ENCODE data around the gene PNPLA6. TPM values are rescaled to one million over a fixed set of nuclear protein-coding genes. Genes with fewer than 3 reads are reported as not detected.
A peak's percentile ranks its signal among the peaks of the same experiment; 100 is the strongest.

PNPLA6 gene
- total RNA-seq, 1 donor from 2014 or later, result 147 TPM

GRCh38 chr19:7582446-7582845 lies 46.9 kb downstream of the PNPLA6 start:
- H3K9me3 Mint-ChIP-seq, result no peaks in the 10 kb centered on the region
- no peaks in the 10 kb centered on the region for H3K36me3 Mint-ChIP-seq (ENCODE audit: low read depth)
- intact Hi-C loops (cut with micrococcal nuclease), result no loop called here
- no peak for DNase-seq (ENCODE audit: low spot score)
- no peaks in the 10 kb centered on the region for H3K4me1 Mint-ChIP-seq (ENCODE audit: low read depth)
- no peak overlapping the region for H3K27ac Mint-ChIP-seq
- H3K4me3 Mint-ChIP-seq (ENCODE audit: low read depth), result no peak overlapping the region
- peaks cover 3% of the 10 kb centered on the region for H3K27me3 Mint-ChIP-seq (ENCODE audit: low read depth)

GRCh38 chr19:7589822-7590221 lies 54.3 kb downstream of the PNPLA6 start:
- Mint-ChIP-seq H3K4me1 (ENCODE audit: low read depth) (no peaks in the 10 kb centered on the region), H3K4me3 (ENCODE audit: low read depth) (no peak overlapping the region), H3K27ac (no peak overlapping the region), H3K27me3 (ENCODE audit: low read depth) (peaks cover 12% of the 10 kb centered on the region), H3K36me3 (ENCODE audit: low read depth) (no peaks in the 10 kb centered on the region), H3K9me3 (no peaks in the 10 kb centered on the region)
- DNase-seq (ENCODE audit: low spot score), result no peak
- intact Hi-C loops (cut with micrococcal nuclease), result no loop called here

DNA sequence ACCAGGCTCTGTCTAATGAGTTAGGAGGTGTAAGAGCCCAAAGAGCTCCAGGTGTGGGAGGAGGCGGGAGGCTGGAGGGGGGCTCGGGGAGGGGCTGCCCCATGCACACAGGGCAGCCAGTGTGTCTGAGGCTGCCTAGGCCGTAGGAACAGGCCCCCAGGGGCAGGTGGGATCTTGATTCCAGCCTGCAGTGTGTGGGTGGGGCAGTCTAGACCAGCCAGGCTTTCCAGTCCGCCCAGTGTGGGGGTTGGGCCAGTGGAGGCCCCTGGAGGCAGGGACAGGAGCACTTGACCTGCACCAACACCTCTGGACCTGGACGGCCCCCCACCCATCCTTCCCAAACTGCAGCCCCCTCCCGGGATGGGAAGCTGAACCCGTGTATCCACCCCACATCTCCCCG lies 54.7 kb downstream of the PNPLA6 start:
- Mint-ChIP-seq H3K4me1 (ENCODE audit: low read depth) (no peaks in the 10 kb centered on the region), H3K27ac (no peak overlapping the region), H3K27me3 (ENCODE audit: low read depth) (peaks cover 15% of the 10 kb centered on the region), H3K36me3 (ENCODE audit: low read depth) (no peaks in the 10 kb centered on the region), H3K4me3 (ENCODE audit: low read depth) (no peak overlapping the region), H3K9me3 (no peaks in the 10 kb centered on the region)
- DNase-seq (ENCODE audit: low spot score), result no peak
- intact Hi-C loops (cut with micrococcal nuclease), result no loop called here

DNA sequence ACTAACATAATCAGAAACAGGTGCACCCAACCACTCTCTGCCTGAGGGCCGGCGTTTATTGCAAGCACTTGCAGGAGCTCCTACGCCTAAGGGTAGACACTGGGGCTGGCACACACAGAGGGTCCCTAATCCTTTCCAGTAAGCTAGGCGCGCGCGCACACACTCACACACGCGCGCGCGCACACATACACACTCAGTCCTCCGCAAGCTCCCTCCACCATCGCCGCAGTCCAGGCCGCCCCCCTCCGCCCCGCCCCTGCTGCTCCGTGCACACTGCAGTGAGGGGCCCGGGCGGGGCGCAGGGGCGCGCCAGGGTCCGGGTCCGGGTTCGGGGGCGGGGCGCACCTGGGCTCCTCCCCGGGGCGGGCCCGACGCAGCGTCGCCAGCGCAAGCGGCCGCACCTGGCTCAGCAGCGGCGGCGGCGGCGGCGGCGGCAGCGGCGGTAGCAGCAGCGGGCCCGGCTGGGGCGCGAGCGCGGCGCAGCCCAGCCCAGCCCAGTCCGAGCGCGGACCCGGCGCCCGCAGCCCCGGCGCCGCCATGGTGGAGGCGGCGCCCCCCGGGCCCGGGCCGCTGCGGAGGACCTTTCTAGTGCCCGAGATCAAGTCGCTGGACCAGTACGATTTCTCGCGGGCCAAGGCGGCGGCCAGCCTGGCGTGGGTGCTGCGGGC lies 60.1 kb downstream of the PNPLA6 start, which contains the start of gene CAMSAP3:
Gene CAMSAP3 (plus strand): TSS at position 398 of the 668 bp plus-strand sequence. CDS start 140 bp downstream, at position 538.
- no peaks in the 10 kb centered on the region for H3K9me3 Mint-ChIP-seq
- no peaks in the 10 kb centered on the region for H3K36me3 Mint-ChIP-seq (ENCODE audit: low read depth)
- H3K27ac Mint-ChIP-seq, result no peak within 1 kb of the TSS
- H3K27me3 Mint-ChIP-seq (ENCODE audit: low read depth), result peaks cover 30% of the 10 kb centered on the region
- intact Hi-C loops (cut with micrococcal nuclease), result no loop called here
- H3K4me1 Mint-ChIP-seq (ENCODE audit: low read depth), result no peaks in the 10 kb centered on the region
- no peak for DNase-seq (ENCODE audit: low spot score)
- peak within 1 kb of the TSS; percentile 45 for H3K4me3 Mint-ChIP-seq (ENCODE audit: low read depth)

- no peak for DNase-seq (ENCODE audit: low spot score)
- H3K27me3 Mint-ChIP-seq (ENCODE audit: low read depth), result peaks cover 30% of the 10 kb centered on the region
- H3K9me3 Mint-ChIP-seq, result no peaks in the 10 kb centered on the region
- H3K27ac Mint-ChIP-seq, result no peak overlapping the region
- intact Hi-C loops (cut with micrococcal nuclease), result no loop called here
- H3K4me1 Mint-ChIP-seq (ENCODE audit: low read depth), result no peaks in the 10 kb centered on the region
- H3K4me3 Mint-ChIP-seq (ENCODE audit: low read depth), result peak overlapping the region; percentile 30
- no peaks in the 10 kb centered on the region for H3K36me3 Mint-ChIP-seq (ENCODE audit: low read depth)
These were observed 60.9 kb downstream of the PNPLA6 start for GRCh38 chr19:7596211-7596937.

- intact Hi-C loops (cut with micrococcal nuclease), result no loop called here
- Mint-ChIP-seq H3K4me1 (ENCODE audit: low read depth) (no peaks in the 10 kb centered on the region), H3K27ac (no peak overlapping the region), H3K4me3 (ENCODE audit: low read depth) (no peak overlapping the region), H3K36me3 (ENCODE audit: low read depth) (no peaks in the 10 kb centered on the region), H3K9me3 (no peaks in the 10 kb centered on the region), H3K27me3 (ENCODE audit: low read depth) (peaks cover 30% of the 10 kb centered on the region)
- DNase-seq (ENCODE audit: low spot score), result no peak
These were observed 62.2 kb downstream of the PNPLA6 start for GRCh38 chr19:7597689-7598088.

GRCh38 chr19:7598180-7598579 lies 62.7 kb downstream of the PNPLA6 start:
- intact Hi-C loops (cut with micrococcal nuclease), result no loop called here
- DNase-seq (ENCODE audit: low spot score), result no peak
- peaks cover 29% of the 10 kb centered on the region for H3K27me3 Mint-ChIP-seq (ENCODE audit: low read depth)
- H3K4me1 Mint-ChIP-seq (ENCODE audit: low read depth), result no peaks in the 10 kb centered on the region
- H3K4me3 Mint-ChIP-seq (ENCODE audit: low read depth), result no peak overlapping the region
- no peak overlapping the region for H3K27ac Mint-ChIP-seq
- H3K36me3 Mint-ChIP-seq (ENCODE audit: low read depth), result no peaks in the 10 kb centered on the region
- H3K9me3 Mint-ChIP-seq, result no peaks in the 10 kb centered on the region

DNA sequence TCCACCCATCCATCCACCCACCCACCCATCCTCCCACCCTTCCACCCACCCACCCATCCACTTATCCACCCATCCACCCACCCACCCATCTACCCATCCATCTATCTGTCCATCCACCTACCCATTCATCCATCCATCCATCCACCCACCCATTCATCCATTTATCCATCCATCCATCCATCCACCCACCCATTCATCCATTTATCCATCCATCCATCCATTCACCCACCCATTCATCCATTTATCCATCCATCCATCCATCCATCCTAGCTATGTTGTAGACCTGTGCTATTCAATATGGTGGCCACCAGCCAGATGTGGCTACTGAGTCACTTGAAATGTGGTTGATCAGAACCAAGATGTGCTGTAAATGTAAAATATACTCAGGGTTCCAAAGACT lies 65.2 kb downstream of the PNPLA6 start:
- DNase-seq (ENCODE audit: low spot score), result no peak
- H3K4me1 Mint-ChIP-seq (ENCODE audit: low read depth), result no peaks in the 10 kb centered on the region
- intact Hi-C loops (cut with micrococcal nuclease), result no loop called here
- H3K36me3 Mint-ChIP-seq (ENCODE audit: low read depth), result no peaks in the 10 kb centered on the region
- H3K27me3 Mint-ChIP-seq (ENCODE audit: low read depth), result peaks cover 13% of the 10 kb centered on the region
- H3K4me3 Mint-ChIP-seq (ENCODE audit: low read depth), result no peak overlapping the region
- peak overlapping the region; percentile 69 for H3K27ac Mint-ChIP-seq
- no peaks in the 10 kb centered on the region for H3K9me3 Mint-ChIP-seq

DNA sequence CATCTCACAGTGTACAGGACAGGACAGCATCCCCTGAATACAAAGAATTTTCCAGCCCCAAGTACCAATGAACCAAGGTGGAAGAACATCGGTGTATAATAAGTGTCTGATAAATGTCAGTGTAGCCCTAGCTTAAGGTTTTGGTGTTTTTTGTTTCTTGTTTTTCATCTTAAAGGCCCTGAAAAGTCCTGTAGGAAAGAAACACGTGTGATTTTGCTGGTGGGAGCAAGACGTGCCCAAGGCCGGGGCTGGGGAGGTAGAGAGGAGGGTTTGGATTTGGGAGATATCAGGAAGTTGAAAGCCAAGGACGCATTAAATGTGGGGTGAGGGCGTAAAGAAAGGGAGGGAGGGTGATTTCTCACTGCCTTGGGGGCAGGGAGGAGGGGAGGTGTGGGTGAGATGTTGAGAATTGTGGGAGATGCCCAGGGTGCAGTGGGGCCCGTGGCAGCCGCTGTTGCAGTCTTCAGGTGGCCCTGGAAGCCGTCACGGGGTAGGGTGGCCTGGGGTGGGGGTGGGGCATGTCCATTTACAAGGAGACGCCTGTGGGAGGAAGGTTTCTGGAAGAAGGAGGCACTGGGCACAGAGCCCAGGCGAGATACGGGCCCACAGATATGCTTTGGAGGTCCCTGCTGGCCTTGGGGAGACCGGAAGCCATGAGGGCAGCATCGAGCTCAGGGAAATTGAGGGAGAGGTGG lies 66.9 kb downstream of the PNPLA6 start:
- no peaks in the 10 kb centered on the region for H3K9me3 Mint-ChIP-seq
- peaks cover 9% of the 10 kb centered on the region for H3K27me3 Mint-ChIP-seq (ENCODE audit: low read depth)
- intact Hi-C loops (cut with micrococcal nuclease), result no loop called here
- no peak overlapping the region for H3K27ac Mint-ChIP-seq
- no peaks in the 10 kb centered on the region for H3K36me3 Mint-ChIP-seq (ENCODE audit: low read depth)
- DNase-seq (ENCODE audit: low spot score), result no peak
- H3K4me3 Mint-ChIP-seq (ENCODE audit: low read depth), result no peak overlapping the region
- H3K4me1 Mint-ChIP-seq (ENCODE audit: low read depth), result no peaks in the 10 kb centered on the region

DNA sequence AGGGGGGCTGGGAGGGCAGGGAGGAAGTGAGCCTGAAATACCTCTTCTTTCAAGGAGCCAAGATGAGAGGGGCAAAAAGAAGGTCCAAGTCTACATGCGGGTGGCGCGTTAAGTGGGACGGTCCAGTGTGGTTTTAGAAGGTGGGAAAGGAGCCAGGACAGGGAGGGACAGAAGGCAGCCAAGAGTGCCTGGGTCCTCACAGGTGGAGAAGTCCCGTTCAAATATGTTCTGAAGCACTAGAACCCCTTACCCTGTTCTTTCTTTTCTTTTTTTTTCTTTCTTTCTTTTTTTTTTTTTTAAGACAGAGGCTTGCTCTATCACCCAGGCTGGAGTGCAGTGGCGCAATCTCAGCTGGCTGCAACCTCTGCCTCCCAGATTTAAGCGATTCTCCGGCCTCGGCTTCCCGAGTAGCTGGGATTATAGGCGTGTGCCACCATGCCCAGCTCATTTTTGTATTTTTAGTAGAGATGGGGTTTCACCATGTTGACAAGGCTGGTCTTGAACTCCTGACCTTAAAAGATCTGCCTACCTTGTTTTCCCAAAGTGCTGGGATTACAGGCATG lies 67.5 kb downstream of the PNPLA6 start:
- no peaks in the 10 kb centered on the region for H3K9me3 Mint-ChIP-seq
- no peaks in the 10 kb centered on the region for H3K4me1 Mint-ChIP-seq (ENCODE audit: low read depth)
- H3K4me3 Mint-ChIP-seq (ENCODE audit: low read depth), result no peak overlapping the region
- intact Hi-C loops (cut with micrococcal nuclease), result no loop called here
- no peak overlapping the region for H3K27ac Mint-ChIP-seq
- H3K27me3 Mint-ChIP-seq (ENCODE audit: low read depth), result peaks cover 3% of the 10 kb centered on the region
- no peak for DNase-seq (ENCODE audit: low spot score)
- no peaks in the 10 kb centered on the region for H3K36me3 Mint-ChIP-seq (ENCODE audit: low read depth)

GRCh38 chr19:7603919-7604318 lies 68.4 kb downstream of the PNPLA6 start:
- H3K9me3 Mint-ChIP-seq, result no peaks in the 10 kb centered on the region
- DNase-seq (ENCODE audit: low spot score), result no peak
- H3K4me3 Mint-ChIP-seq (ENCODE audit: low read depth), result no peak overlapping the region
- intact Hi-C loops (cut with micrococcal nuclease), result no loop called here
- H3K36me3 Mint-ChIP-seq (ENCODE audit: low read depth), result no peaks in the 10 kb centered on the region
- no peaks in the 10 kb centered on the region for H3K4me1 Mint-ChIP-seq (ENCODE audit: low read depth)
- H3K27ac Mint-ChIP-seq, result no peak overlapping the region
- H3K27me3 Mint-ChIP-seq (ENCODE audit: low read depth), result no peaks in the 10 kb centered on the region

DNA sequence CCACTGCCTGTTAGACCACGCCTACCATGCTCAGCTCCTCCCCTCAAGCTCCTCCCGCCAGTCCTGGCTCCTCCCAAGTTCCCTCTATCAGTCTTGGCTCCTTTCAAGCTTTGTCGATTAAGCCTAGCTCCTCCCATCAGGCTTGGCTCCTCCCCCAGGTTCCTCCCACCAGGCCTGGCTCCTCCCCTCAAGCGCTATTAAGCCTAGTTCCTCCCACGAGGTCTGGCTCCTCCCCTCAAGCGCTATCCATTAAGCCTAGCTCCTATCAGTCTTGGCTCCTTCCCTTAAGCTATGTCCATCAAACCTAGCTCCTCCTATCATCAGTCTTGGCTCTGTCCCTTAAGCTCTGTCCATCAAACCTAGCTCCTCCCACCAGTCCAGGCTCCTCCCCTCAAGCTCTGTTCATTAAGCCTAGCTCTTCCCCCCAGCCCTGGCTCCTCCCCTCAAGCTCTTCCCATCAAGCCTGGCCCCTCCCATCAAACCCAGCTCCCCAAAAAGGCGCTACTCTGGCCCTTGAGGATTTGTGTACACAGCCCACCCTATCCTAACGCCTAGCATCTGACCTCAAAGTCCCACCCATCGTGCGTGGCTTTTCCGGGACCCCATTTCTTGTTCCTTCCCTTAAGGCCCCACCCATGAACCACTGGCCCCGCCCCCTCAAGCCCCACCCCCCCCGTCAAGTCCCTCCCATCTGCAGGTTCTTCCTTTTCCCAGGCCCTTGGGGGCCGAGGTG lies 70.1 kb downstream of the PNPLA6 start:
- no peaks in the 10 kb centered on the region for H3K36me3 Mint-ChIP-seq (ENCODE audit: low read depth)
- H3K4me3 Mint-ChIP-seq (ENCODE audit: low read depth), result no peak overlapping the region
- no peaks in the 10 kb centered on the region for H3K4me1 Mint-ChIP-seq (ENCODE audit: low read depth)
- H3K27ac Mint-ChIP-seq, result no peak overlapping the region
- intact Hi-C loops (cut with micrococcal nuclease), result no loop called here
- H3K27me3 Mint-ChIP-seq (ENCODE audit: low read depth), result no peaks in the 10 kb centered on the region
- DNase-seq (ENCODE audit: low spot score), result no peak
- H3K9me3 Mint-ChIP-seq, result no peaks in the 10 kb centered on the region
